HFFc6 (cell line): Measurements from ENCODE around the gene RETREG1. TPM values are rescaled to one million over a fixed set of nuclear protein-coding genes. Genes with fewer than 3 reads are reported as not detected.

ENCODE experiments used
- DNase-seq: peaks from one replicate; pipeline ENCODE4 v3.0.0-alpha.2; 2018
- H3K27ac Mint-ChIP-seq: 2 replicates; pipeline ENCODE4 v1.8.0; 2020; ENCODE audit warnings: mild to moderate bottlenecking, mixed read lengths
- H3K27me3 Mint-ChIP-seq: 2 replicates; pipeline ENCODE4 v1.8.0; 2021; ENCODE audit warnings: mild to moderate bottlenecking, moderate library complexity, mixed read lengths; ENCODE audit not compliant: insufficient read depth
- H3K36me3 Mint-ChIP-seq: 2 replicates; pipeline ENCODE4 v1.8.0; 2021; ENCODE audit warnings: low read depth, mixed read lengths
- H3K4me1 Mint-ChIP-seq: 2 replicates; pipeline ENCODE4 v1.8.0; 2020; ENCODE audit warnings: low read depth, mixed read lengths
- H3K4me3 Mint-ChIP-seq: 2 replicates; pipeline ENCODE4 v1.8.0; 2020; ENCODE audit warnings: mild to moderate bottlenecking, moderate library complexity, mixed read lengths
- H3K9me3 Mint-ChIP-seq: 2 replicates; pipeline ENCODE4 v1.8.0; 2020; ENCODE audit warnings: mild to moderate bottlenecking, mixed read lengths
- total RNA-seq, 6 experiments: library from RNA; stranded (reverse); fragmentation: NEBNext Ultra II Directional; extraction: Animal tissue kit (Norgen Biotek cat#: 25700); gene quantifications; 2 replicates in 1 of 6; 3 replicates in 5 of 6; pipeline ENCODE4 v1.2.3, GENCODE V29; 2021
- TF ChIP-seq, protein P1 (sequence below): fragments of 200-600 bp; sonication (generic); IDR thresholded peaks from 2 replicates; pipeline ENCODE4 v1.5.0; 2021; ENCODE audit warnings: antibody characterized with exemption, mild to moderate bottlenecking

Gene RETREG1
- total RNA-seq, 6 experiments from 2014 or later, result 0.09 to 0.14 TPM; not detected in 4

- TF ChIP-seq, protein P1, sequence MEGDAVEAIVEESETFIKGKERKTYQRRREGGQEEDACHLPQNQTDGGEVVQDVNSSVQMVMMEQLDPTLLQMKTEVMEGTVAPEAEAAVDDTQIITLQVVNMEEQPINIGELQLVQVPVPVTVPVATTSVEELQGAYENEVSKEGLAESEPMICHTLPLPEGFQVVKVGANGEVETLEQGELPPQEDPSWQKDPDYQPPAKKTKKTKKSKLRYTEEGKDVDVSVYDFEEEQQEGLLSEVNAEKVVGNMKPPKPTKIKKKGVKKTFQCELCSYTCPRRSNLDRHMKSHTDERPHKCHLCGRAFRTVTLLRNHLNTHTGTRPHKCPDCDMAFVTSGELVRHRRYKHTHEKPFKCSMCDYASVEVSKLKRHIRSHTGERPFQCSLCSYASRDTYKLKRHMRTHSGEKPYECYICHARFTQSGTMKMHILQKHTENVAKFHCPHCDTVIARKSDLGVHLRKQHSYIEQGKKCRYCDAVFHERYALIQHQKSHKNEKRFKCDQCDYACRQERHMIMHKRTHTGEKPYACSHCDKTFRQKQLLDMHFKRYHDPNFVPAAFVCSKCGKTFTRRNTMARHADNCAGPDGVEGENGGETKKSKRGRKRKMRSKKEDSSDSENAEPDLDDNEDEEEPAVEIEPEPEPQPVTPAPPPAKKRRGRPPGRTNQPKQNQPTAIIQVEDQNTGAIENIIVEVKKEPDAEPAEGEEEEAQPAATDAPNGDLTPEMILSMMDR, result no peak
- DNase-seq, result no peak
- no peaks in the 10 kb centered on the region for H3K9me3 Mint-ChIP-seq
- H3K27ac Mint-ChIP-seq, result no peak overlapping the region
- H3K4me3 Mint-ChIP-seq, result no peak overlapping the region
- H3K27me3 Mint-ChIP-seq, result peaks cover 3% of the 10 kb centered on the region
- no peaks in the 10 kb centered on the region for H3K36me3 Mint-ChIP-seq
- no peaks in the 10 kb centered on the region for H3K4me1 Mint-ChIP-seq
Measured at GRCh38 chr5:16559702-16560101, 57.1 kb downstream of the RETREG1 start.

DNA sequence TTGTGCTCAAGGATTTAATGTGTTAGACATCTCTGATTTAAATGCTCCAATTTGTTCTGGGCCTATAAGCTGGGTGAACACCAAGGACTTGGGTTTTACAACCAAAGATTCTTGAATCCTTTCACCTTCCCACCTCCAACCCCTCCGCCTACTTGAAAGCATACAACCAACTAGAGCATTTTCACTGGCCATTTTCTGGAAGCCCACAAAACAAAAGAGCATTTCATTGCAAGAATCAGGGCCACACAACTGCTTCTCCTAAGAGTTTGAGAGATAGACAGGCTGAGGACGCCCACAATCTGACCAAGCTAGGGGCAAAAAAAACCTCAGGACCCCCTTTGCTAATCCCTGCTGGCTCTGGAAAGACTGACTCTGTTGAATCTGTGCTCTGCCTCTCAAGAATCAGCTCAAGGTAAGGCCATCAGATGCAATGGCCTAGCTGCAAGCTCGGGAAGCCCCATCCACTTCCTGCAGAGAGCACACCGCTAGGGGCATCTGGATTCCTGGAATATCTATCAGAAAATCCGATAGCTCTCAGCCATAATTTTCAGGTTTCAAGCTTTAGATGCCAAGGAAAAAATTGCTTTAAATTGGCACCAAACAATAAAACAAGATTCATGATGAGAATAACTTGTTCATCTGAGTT lies 57.7 kb downstream of the RETREG1 start:
- no peak overlapping the region for H3K4me3 Mint-ChIP-seq
- TF ChIP-seq, protein P1, result 0 out of 2 replicates have a peak, but pooled peaks have one; percentile 18
- peaks cover 2% of the 10 kb centered on the region for H3K27me3 Mint-ChIP-seq
- H3K4me1 Mint-ChIP-seq, result no peaks in the 10 kb centered on the region
- no peak overlapping the region for H3K27ac Mint-ChIP-seq
- no peaks in the 10 kb centered on the region for H3K36me3 Mint-ChIP-seq
- no peak for DNase-seq
- H3K9me3 Mint-ChIP-seq, result no peaks in the 10 kb centered on the region

- TF ChIP-seq, protein P1, result no peak
- no peak overlapping the region for H3K27ac Mint-ChIP-seq
- DNase-seq, result no peak
- no peaks in the 10 kb centered on the region for H3K36me3 Mint-ChIP-seq
- H3K4me3 Mint-ChIP-seq, result no peak overlapping the region
- H3K4me1 Mint-ChIP-seq, result peaks cover 4% of the 10 kb centered on the region
- no peaks in the 10 kb centered on the region for H3K9me3 Mint-ChIP-seq
- H3K27me3 Mint-ChIP-seq, result peaks cover 4% of the 10 kb centered on the region
Measured at GRCh38 chr5:16557477-16557876, 59.3 kb downstream of the RETREG1 start.

DNA sequence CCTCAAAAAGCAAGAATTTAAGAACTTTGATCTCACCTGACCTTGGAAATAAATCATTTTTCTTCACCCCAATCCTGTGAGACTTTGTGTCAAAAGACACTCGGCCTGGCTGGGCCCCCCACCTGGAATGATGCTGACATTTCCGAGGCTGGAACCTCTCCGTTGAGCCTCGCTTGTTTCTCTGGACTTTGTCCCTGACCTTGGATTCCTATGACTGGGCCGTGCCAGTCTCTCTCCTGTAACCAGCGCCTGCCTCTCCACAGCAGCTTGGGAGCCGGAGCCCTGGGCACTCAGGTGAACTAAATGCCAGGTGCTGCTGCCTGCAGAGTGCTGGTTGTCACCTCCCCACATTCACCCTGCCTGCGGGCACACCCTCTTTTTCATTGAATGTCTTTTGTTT lies 62.7 kb downstream of the RETREG1 start:
- H3K27ac Mint-ChIP-seq, result no peak overlapping the region
- peaks cover 15% of the 10 kb centered on the region for H3K27me3 Mint-ChIP-seq
- H3K4me3 Mint-ChIP-seq, result no peak overlapping the region
- TF ChIP-seq, protein P1, result no peak
- no peak for DNase-seq
- H3K9me3 Mint-ChIP-seq, result no peaks in the 10 kb centered on the region
- no peaks in the 10 kb centered on the region for H3K36me3 Mint-ChIP-seq
- peaks cover 20% of the 10 kb centered on the region for H3K4me1 Mint-ChIP-seq

DNA sequence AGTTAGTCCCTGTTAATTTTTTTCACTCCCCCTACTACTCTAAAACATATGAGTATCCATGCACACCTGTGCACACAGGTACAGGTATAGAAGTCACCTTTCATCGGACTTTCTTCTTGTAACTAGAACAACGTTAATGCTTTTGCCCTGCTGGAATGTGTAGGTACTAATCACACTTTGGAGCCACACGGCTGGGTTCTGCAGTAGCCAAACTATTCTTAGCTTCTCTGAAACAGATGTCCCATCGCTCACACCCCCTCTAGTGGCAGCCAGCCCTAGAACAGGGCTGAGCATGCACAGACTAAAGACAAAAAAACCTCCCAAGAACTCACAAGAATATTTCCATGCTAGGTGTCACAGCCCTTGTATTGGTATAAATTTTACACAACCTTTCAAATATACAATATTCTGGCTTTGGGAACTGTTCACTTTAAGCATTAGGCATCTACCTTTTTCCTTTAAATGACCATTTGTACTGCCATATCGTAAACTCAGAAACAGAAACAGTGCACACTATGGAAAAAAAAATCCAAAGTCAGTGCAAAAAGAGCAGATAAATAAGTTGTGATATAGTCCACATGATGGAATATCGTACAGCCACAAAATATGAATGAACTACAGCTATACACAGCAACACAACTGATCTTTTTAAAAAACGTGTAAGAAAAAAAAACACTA lies 64.0 kb downstream of the RETREG1 start:
- Mint-ChIP-seq H3K4me1 (peaks cover 21% of the 10 kb centered on the region), H3K4me3 (no peak overlapping the region), H3K27me3 (peaks cover 15% of the 10 kb centered on the region), H3K36me3 (no peaks in the 10 kb centered on the region), H3K9me3 (no peaks in the 10 kb centered on the region), H3K27ac (no peak overlapping the region)
- TF ChIP-seq, protein P1, result peak; percentile 90
- DNase-seq, result peak; percentile 68
